A673 (cell line): ENCODE data around the gene CDK4. TPM values are rescaled to one million over a fixed set of nuclear protein-coding genes. Genes with fewer than 3 reads are reported as not detected.
"Not testable (repeated sequence)": the region's sequence is repeated elsewhere in the genome, so short reads cannot be mapped to it uniquely, and the experiment has no call there.

Experiments
- BruUV-seq: library from RNA; stranded (reverse); fragments of 400-500 nt; replicated peaks from 2 replicates; lab custom pipeline; 2021; lab: Mats Ljungman, UMichigan
- CTCF ChIA-PET: fragments of 300-600 bp; sonication (Branson Sonifier 250); formaldehyde crosslinking; loops from one replicate; lab custom pipeline; 2022; ENCODE audit warnings: antibody characterized with exemption; lab: Charles Lee
- POLR2A ChIA-PET: fragments of 300-600 bp; sonication (Branson Sonifier 250); formaldehyde crosslinking; loops from one replicate; lab custom pipeline; 2022; ENCODE audit warnings: antibody characterized with exemption; ENCODE audit not compliant: low non-redundant PET; lab: Charles Lee
- DNase-seq: peaks from one replicate; pipeline ENCODE4 v3.0.0-alpha.2; 2015; ENCODE audit warnings: low spot score
- H3K27ac ChIP-seq: fragments of 200-600 bp; sonication (generic); 2 replicates; pipeline ENCODE4 v1.5.1; 2016; ENCODE audit warnings: mixed run types, low read depth, mild to moderate bottlenecking, mixed read lengths, antibody characterized with exemption, low read length; ENCODE audit not compliant: poor library complexity, severe bottlenecking
- H3K27me3 ChIP-seq: fragments of 200-600 bp; sonication (generic); replicated peaks from 2 replicates; pipeline ENCODE4 v1.6.1; 2017; ENCODE audit warnings: mixed run types, low read depth, mild to moderate bottlenecking, mixed read lengths, antibody characterized with exemption, low read length; ENCODE audit not compliant: insufficient read depth, poor library complexity
- H3K36me3 ChIP-seq: fragments of 200-600 bp; sonication (generic); 2 replicates; pipeline ENCODE4 v1.6.1; 2016; ENCODE audit warnings: mixed run types, mild to moderate bottlenecking, mixed read lengths, antibody characterized with exemption, low read length; ENCODE audit not compliant: insufficient read depth, poor library complexity, severe bottlenecking
- H3K4me1 ChIP-seq: fragments of 200-600 bp; sonication (generic); 2 replicates; pipeline ENCODE4 v1.6.1; 2017; ENCODE audit warnings: mixed run types, mild to moderate bottlenecking, mixed read lengths, antibody characterized with exemption, low read length; ENCODE audit not compliant: insufficient read depth, poor library complexity, severe bottlenecking
- H3K4me3 ChIP-seq: fragments of 200-600 bp; sonication (generic); 2 replicates; pipeline ENCODE4 v1.5.1; 2016; ENCODE audit warnings: low read depth, mixed run types, mild to moderate bottlenecking, mixed read lengths, low read length; ENCODE audit not compliant: poor library complexity, severe bottlenecking
- H3K9me3 ChIP-seq: fragments of 200-600 bp; sonication (generic); 2 replicates; pipeline ENCODE4 v1.6.1; 2016; ENCODE audit warnings: mixed run types, low read depth, mild to moderate bottlenecking, mixed read lengths, antibody characterized with exemption, low read length; ENCODE audit not compliant: poor library complexity, severe bottlenecking
- CTCF ChIP-seq: fragments of 300-800, 200-600 bp; sonication (generic); conservative IDR thresholded peaks from 2 replicates; pipeline ENCODE4 v1.5.1; 2017; ENCODE audit warnings: low read depth, mild to moderate bottlenecking, antibody characterized with exemption, low read length, moderate library complexity, mixed read lengths
- EZH2 ChIP-seq: fragments of 200-600 bp; sonication (generic); IDR thresholded peaks from 2 replicates; pipeline ENCODE4 v1.6.1; 2017; ENCODE audit warnings: borderline replicate concordance, low read depth, mild to moderate bottlenecking, mixed read lengths, antibody characterized with exemption, low read length; ENCODE audit not compliant: poor library complexity, severe bottlenecking
- intact Hi-C: fragments of 100-400 bp; cut with micrococcal nuclease; formaldehyde crosslinking; loops from one replicate; pipeline ENCODE4 v1.10.0; 2022; ENCODE audit not compliant: unreplicated experiment
- total RNA-seq: library from RNA; stranded (reverse); gene quantifications from 2 replicates; pipeline ENCODE4 v1.2.3, GENCODE V29; 2021

The CDK4 gene
- total RNA-seq, 1 experiment from 2014 or later, result 247 TPM

DNA sequence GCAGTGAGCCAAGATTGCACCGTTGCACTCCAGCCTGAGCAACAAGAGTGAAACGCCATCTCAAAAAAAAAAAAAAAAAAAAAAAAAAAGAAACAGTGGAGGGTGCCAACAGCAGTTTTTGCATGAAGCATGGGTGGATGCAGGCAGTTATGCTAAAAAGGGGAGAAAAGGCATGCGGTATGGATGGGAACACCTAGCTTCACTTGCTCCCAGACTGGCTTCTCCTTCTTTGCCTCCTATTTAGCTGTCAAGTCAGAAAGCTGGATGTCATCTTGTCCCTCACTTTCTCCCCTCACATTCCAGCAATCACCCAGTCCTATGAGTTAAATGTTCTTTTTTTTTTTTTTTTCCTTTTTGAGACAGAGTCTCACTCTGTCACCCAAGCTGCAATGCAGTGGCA, 22.9 kb upstream of the CDK4 start:
- ChIA-PET CTCF (no interaction called here), POLR2A (interaction anchor here (0.8 kb wide), 1 partner anchor 8 kb away, joined by 8 read pairs; the partner anchor contains the start of gene CYP27B1)
- intact Hi-C loops, result no loop called here
- no peak for DNase-seq
- TF ChIP-seq CTCF, result no peak
- TF ChIP-seq EZH2, result no peak
- peaks cover 5% of the 10 kb centered on the region for H3K4me1 ChIP-seq
- no peaks in the 10 kb centered on the region for H3K27me3 ChIP-seq
- no peak overlapping the region for H3K27ac ChIP-seq
- H3K4me3 ChIP-seq, result no peak overlapping the region
- H3K36me3 ChIP-seq, result no peaks in the 10 kb centered on the region
- H3K9me3 ChIP-seq, result no peaks in the 10 kb centered on the region
- BruUV-seq, result no TSS peak

- H3K27me3 ChIP-seq, H3K4me3 ChIP-seq, H3K27ac ChIP-seq, H3K4me1 ChIP-seq, BruUV-seq, DNase-seq, CTCF ChIA-PET, intact Hi-C loops, H3K9me3 ChIP-seq, H3K36me3 ChIP-seq, POLR2A ChIA-PET: not testable (repeated sequence)
Observed at GRCh38 chr12:57774634-57775033, 22.5 kb upstream of the CDK4 start.

DNA sequence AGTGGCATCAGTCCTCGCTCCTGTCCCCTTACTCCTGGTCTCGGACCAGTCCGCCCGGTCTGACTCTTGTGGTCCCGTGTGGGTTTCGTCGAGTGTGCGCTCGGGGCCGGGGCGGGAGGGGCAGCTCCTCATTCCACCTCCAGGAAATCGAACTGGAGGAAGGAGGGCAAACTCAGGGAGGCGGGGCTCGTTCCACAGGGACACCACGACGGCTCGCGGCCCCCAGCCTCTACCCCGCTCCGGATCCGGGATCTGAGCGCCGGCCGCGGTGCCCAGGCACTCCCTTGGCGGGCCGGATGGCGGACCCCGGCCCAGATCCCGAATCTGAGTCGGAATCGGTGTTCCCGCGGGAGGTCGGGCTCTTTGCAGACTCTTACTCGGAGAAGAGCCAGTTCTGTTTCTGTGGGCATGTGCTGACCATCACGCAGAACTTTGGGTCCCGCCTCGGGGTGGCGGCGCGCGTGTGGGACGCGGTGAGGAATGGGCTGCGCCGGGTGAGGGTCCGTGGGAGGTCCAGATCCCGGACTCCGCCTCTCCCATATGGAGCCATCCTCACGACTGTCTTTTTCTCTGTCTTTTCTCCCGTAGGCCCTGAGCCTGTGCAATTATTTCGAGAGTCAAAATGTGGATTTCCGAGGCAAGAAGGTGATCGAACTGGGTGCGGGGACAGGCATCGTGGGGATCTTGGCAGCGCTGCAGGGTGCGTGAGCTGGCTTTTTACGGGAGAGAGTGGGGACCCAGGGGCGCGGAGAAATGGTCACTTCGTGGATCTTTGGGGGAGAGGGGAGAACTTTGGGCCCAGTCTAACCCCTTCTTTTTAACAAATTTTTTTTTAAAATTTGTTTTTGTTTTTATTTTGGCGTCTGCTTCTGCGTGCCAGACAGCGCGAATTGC, 20.6 kb upstream of the CDK4 start, which contains the start of gene EEF1AKMT3:
TSS of gene EEF1AKMT3 (plus strand) at position 186 of the 894 bp plus-strand sequence. CDS start at position 297, 111 bp downstream.
- H3K9me3 ChIP-seq, result no peaks in the 10 kb centered on the region
- H3K27me3 ChIP-seq, result no peaks in the 10 kb centered on the region
- ChIA-PET CTCF (interaction anchor here (0.8 kb wide), 1 partner anchor 10 kb away, joined by 3 read pairs; the partner anchor contains the start of gene TSFM), POLR2A (no interaction called here)
- TSS peak; percentile 38 for BruUV-seq
- H3K36me3 ChIP-seq, result peaks cover 6% of the 10 kb centered on the region
- intact Hi-C loops, result no loop called here
- peaks cover 6% of the 10 kb centered on the region for H3K4me1 ChIP-seq
- H3K4me3 ChIP-seq, result peak within 1 kb of the TSS; percentile 63
- peak; percentile 64 for DNase-seq
- no peak for TF ChIP-seq EZH2
- no peak for TF ChIP-seq CTCF
- H3K27ac ChIP-seq, result peak within 1 kb of the TSS; percentile 95
